Progenitor cell of endocrine pancreas (in vitro differentiated cells): Measurements from ENCODE around the gene ATOH8. TPM values are rescaled to one million over a fixed set of nuclear protein-coding genes. Genes with fewer than 3 reads are reported as not detected.

Experiments used
- DNase-seq: peaks from one replicate; pipeline ENCODE4 v3.0.0; 2021; ENCODE audit warnings: low spot score; ENCODE audit not compliant: unreplicated experiment
- H3K27ac Mint-ChIP-seq: 2 replicates; pipeline ENCODE4 v1.8.0; 2021; ENCODE audit warnings: mild to moderate bottlenecking, moderate library complexity, mixed read lengths
- H3K27me3 Mint-ChIP-seq: 2 replicates; pipeline ENCODE4 v1.8.0; 2021; ENCODE audit warnings: mixed read lengths
- H3K36me3 Mint-ChIP-seq: 2 replicates; pipeline ENCODE4 v1.8.0; 2022; ENCODE audit warnings: mixed read lengths; ENCODE audit not compliant: insufficient read depth
- H3K4me1 Mint-ChIP-seq: 2 replicates; pipeline ENCODE4 v1.8.0; 2021; ENCODE audit warnings: low read depth, mixed read lengths
- H3K4me3 Mint-ChIP-seq: 2 replicates; pipeline ENCODE4 v1.8.0; 2021; ENCODE audit warnings: low read depth, mild to moderate bottlenecking, moderate library complexity, mixed read lengths
- H3K9me3 Mint-ChIP-seq: 2 replicates; pipeline ENCODE4 v1.8.0; 2021; ENCODE audit warnings: low read depth, mixed read lengths
- CTCF ChIP-seq: fragments of 200-600 bp; sonication (generic); IDR thresholded peaks from one replicate; pipeline ENCODE4 v1.5.0; 2021; ENCODE audit warnings: antibody characterized with exemption, mild to moderate bottlenecking; ENCODE audit not compliant: unreplicated experiment
- total RNA-seq: library from RNA; stranded (reverse); gene quantifications from 2 replicates; pipeline ENCODE4 v1.2.1, GENCODE V29; 2021

Gene ATOH8
- total RNA-seq, 1 donor from 2014 or later = 1.3 TPM

GRCh38 chr2:85757860-85758259 lies 4.1 kb downstream of the ATOH8 start:
- TF ChIP-seq CTCF = no peak
- Mint-ChIP-seq H3K36me3 (no peaks in the 10 kb centered on the region), H3K9me3 (no peaks in the 10 kb centered on the region), H3K27ac (no peak overlapping the region), H3K4me1 (peaks cover 15% of the 10 kb centered on the region), H3K4me3 (no peak overlapping the region), H3K27me3 (peaks cover 64% of the 10 kb centered on the region)
- DNase-seq = no peak

- no peak for TF ChIP-seq CTCF
- Mint-ChIP-seq H3K4me3 (no peak overlapping the region), H3K36me3 (no peaks in the 10 kb centered on the region), H3K4me1 (peaks cover 18% of the 10 kb centered on the region), H3K9me3 (no peaks in the 10 kb centered on the region), H3K27me3 (peaks cover 63% of the 10 kb centered on the region), H3K27ac (no peak overlapping the region)
- no peak for DNase-seq
Measured at GRCh38 chr2:85758361-85759256, 4.8 kb downstream of the ATOH8 start.

- TF ChIP-seq CTCF = no peak
- Mint-ChIP-seq H3K9me3 (no peaks in the 10 kb centered on the region), H3K27me3 (peaks cover 62% of the 10 kb centered on the region), H3K27ac (no peak overlapping the region), H3K36me3 (no peaks in the 10 kb centered on the region), H3K4me3 (no peak overlapping the region), H3K4me1 (peaks cover 18% of the 10 kb centered on the region)
- DNase-seq = no peak
Measured at GRCh38 chr2:85759257-85759613, 5.4 kb downstream of the ATOH8 start.

- Mint-ChIP-seq H3K27ac (no peak overlapping the region), H3K9me3 (no peaks in the 10 kb centered on the region), H3K27me3 (peaks cover 55% of the 10 kb centered on the region), H3K4me1 (peaks cover 22% of the 10 kb centered on the region), H3K4me3 (no peak overlapping the region), H3K36me3 (no peaks in the 10 kb centered on the region)
- no peak for TF ChIP-seq CTCF
- DNase-seq = no peak
Measured at GRCh38 chr2:85760371-85760770, 6.6 kb downstream of the ATOH8 start.

- no peak for DNase-seq
- Mint-ChIP-seq H3K27ac (no peak overlapping the region), H3K9me3 (no peaks in the 10 kb centered on the region), H3K36me3 (no peaks in the 10 kb centered on the region), H3K4me1 (peaks cover 25% of the 10 kb centered on the region), H3K4me3 (no peak overlapping the region), H3K27me3 (peaks cover 53% of the 10 kb centered on the region)
- TF ChIP-seq CTCF = no peak
Measured at GRCh38 chr2:85760872-85761271, 7.1 kb downstream of the ATOH8 start.
